ENCODE results near the gene TSPAN12.

DNA sequence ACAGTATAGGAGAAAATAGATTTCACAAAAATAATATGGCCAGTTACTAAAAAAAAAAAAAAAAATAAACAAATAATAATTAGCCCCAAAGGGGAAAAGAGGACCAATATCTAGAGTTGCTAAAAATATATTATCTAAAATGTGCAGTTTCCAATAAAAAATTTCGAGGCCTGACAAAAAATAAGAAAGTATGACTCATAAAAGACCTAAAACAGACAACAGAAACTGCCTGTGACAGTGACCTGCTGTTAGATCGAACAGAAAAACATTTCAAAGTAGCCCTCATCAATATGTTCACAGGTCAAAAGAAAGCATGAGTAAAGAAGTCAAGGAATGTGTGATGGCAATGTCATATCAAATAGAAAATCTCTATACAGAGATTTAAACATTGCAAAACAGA, 11.8 kb upstream of the TSPAN12 start:
- TF ChIP-seq GABPA (IDR thresholded peaks at IDR 0.05; ENCODE audit: low read depth) (no peak), POLR2AphosphoS5 (IDR thresholded peaks at IDR 0.05; ENCODE audit: low read depth) (no peak)
- TF ChIP-seq, protein P1, sequence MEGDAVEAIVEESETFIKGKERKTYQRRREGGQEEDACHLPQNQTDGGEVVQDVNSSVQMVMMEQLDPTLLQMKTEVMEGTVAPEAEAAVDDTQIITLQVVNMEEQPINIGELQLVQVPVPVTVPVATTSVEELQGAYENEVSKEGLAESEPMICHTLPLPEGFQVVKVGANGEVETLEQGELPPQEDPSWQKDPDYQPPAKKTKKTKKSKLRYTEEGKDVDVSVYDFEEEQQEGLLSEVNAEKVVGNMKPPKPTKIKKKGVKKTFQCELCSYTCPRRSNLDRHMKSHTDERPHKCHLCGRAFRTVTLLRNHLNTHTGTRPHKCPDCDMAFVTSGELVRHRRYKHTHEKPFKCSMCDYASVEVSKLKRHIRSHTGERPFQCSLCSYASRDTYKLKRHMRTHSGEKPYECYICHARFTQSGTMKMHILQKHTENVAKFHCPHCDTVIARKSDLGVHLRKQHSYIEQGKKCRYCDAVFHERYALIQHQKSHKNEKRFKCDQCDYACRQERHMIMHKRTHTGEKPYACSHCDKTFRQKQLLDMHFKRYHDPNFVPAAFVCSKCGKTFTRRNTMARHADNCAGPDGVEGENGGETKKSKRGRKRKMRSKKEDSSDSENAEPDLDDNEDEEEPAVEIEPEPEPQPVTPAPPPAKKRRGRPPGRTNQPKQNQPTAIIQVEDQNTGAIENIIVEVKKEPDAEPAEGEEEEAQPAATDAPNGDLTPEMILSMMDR (IDR thresholded peaks at IDR 0.05; ENCODE audit: insufficient read depth, low read length) = no peak

All from HL-60 (cell line).